Pancreas (tissue), 10 donors: ENCODE measurements around the gene CPXM2. TPM values are rescaled to one million over a fixed set of nuclear protein-coding genes. Genes with fewer than 3 reads are reported as not detected.

Experiments used
- ATAC-seq, 4 donors: fragments of 200-7000 bp; cut with Tn5 transposase; one replicate each; pipeline versions ENCODE4 v1.8.0 to v1.9.1; 2020; ENCODE audit warnings: mild to moderate bottlenecking in 4 of 4, moderate library complexity in 4 of 4
- DNase-seq, 6 donors: peaks; one replicate each; pipeline ENCODE4 v3.0.0-alpha.2; 2020
- FAIRE-seq: peaks from 2 replicates; lab custom pipeline; 2012; peaks lifted over from hg19 to GRCh38; lab: Jason Lieb, UNC
- H3K27ac ChIP-seq, 4 donors: fragments of 200-600 bp; sonication (generic); 1 replicate in 3 of 4; 2 replicates in 1 of 4; pipeline versions ENCODE4 v1.5.0 to v1.8.0; 2020
- H3K27me3 ChIP-seq, 4 donors: fragments of 200-600 bp; one replicate each; pipeline ENCODE4 v1.8.0; 2021
- H3K36me3 ChIP-seq, 3 donors: fragments of 200-600 bp; sonication (generic) in 1 of 3; one replicate each; pipeline versions ENCODE4 v1.5.0 to v1.8.0; 2020 to 2021
- H3K4me1 ChIP-seq, 3 donors: fragments of 200-600 bp; one replicate each; pipeline ENCODE4 v1.8.0; 2021
- H3K4me3 ChIP-seq, 4 donors: fragments of 200-600 bp; sonication (generic) in 2 of 4; one replicate each; pipeline versions ENCODE4 v1.5.0 to v1.8.0; 2020 to 2021
- H3K9me3 ChIP-seq, 4 donors: fragments of 200-600 bp; one replicate each; pipeline ENCODE4 v1.8.0; 2021
- CTCF ChIP-seq, 4 donors: fragments of 200-600 bp; sonication (generic) in 3 of 4; IDR thresholded peaks; one replicate each; pipeline versions ENCODE4 v1.5.0 to v1.8.0; 2021; ENCODE audit warnings: antibody characterized with exemption in 4 of 4
- WGBS, 2 donors: extraction: QIAGEN DNeasy Blood & Tissue Kit; methylation state at CpG; one replicate each; pipeline ENCODE4 v1.1.7; 2013; 5-methylcytosine and 5-hydroxymethylcytosine counted together
- intact Hi-C, 3 donors: fragments of 100-400 bp; cut with DNase I; formaldehyde crosslinking; loops; one replicate each; pipeline versions ENCODE4 v1.11.1 to v1.14.2; 2022
- polyA plus RNA-seq, 2 donors: library from polyadenylated mRNA; stranded (reverse); fragments of 200-250 nt; gene quantifications; one replicate each; pipeline ENCODE4 v1.2.3, GENCODE V29; 2013
- total RNA-seq, 6 donors: library from RNA; stranded (reverse); fragmentation: NEBNext Ultra II Directional in 4 of 6; extraction: Animal tissue kit (Norgen Biotek cat#: 25700) in 4 of 6; gene quantifications; one replicate each; pipeline versions ENCODE4 v1.2.1 to v1.2.4, GENCODE V29; 2021 to 2023
- donor health status: healthy with polysubstance abuse.
- donor health status: DM: no; HTN: no; CAD: no; lungs with moderate emphysema.
- donor health status: DM: no; HTN: no; CAD: no.
- donor health status: control.
- donor health status: control.
- donor health status: Bipolar disorder and iron deficiency.
- donor health status: DM: yes; HTN: yes; CAD: no.
- donor health status: DM: no; HTN: no; CAD: no.
- donor health status: DM: no; HTN: no; CAD: no.
- donor health status: DM: yes; HTN: yes; CAD: no.

The CPXM2 gene
- total and polyA plus RNA-seq, 8 donors = 0.46 to 3.9 (median 1.2) TPM

- intact Hi-C loops = no loop called here
- 47 to 61% methylated on average over 6 of the region's 6 CpGs for WGBS, 2 donors
- Histone ChIP-seq H3K9me3 (no peaks in the 10 kb centered on the region), H3K27ac (no peak overlapping the region), H3K27me3 (no peaks in the 10 kb centered on the region), H3K4me3 (no peak overlapping the region), H3K36me3 (no peaks in the 10 kb centered on the region), H3K4me1 (no peaks in the 10 kb centered on the region)
- ATAC-seq (no peak), FAIRE-seq (no peak), DNase-seq (no peak)
- no peak for TF ChIP-seq CTCF (IDR thresholded peaks at IDR 0.05)
Observed at GRCh38 chr10:123729523-123729922, 162.1 kb downstream of the CPXM2 start.

DNA sequence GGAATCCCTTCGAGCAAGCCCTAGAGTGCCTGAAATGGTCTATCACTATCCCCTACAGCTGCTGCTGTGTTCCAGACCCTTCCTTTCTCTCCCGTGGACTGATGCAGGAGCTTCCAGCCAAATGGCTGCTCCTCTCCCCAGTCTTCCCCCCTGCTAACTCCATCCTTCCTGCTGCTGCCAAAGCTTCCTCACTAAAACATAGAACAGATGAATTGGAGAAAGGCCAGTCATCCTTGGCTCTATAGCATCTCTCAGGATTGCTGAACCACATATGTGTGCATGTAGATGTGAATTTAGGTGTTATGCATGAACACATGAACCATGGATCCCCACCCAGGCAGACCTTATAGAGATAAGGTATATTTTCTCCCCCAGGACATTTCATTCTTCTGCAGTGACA is 164.8 kb downstream of the CPXM2 start:
- Histone ChIP-seq H3K4me3 (no peak overlapping the region), H3K27ac (no peak overlapping the region), H3K4me1 (no peaks in the 10 kb centered on the region), H3K36me3 (no peaks in the 10 kb centered on the region), H3K27me3 (no peaks in the 10 kb centered on the region), H3K9me3 (no peaks in the 10 kb centered on the region)
- no peak for DNase-seq
- intact Hi-C loops = no loop called here
- 64 to 75% methylated on average over 2 of the region's 2 CpGs for WGBS, 2 donors
- ATAC-seq = no peak
- no peak for FAIRE-seq
- no peak for TF ChIP-seq CTCF (IDR thresholded peaks at IDR 0.05)

- no peak overlapping the region for H3K4me3 ChIP-seq
- intact Hi-C loops = no loop called here
- H3K36me3 ChIP-seq = no peaks in the 10 kb centered on the region
- no peaks in the 10 kb centered on the region for H3K9me3 ChIP-seq
- no peak for FAIRE-seq
- no peak overlapping the region for H3K27ac ChIP-seq
- DNase-seq = no peak
- no peak for ATAC-seq
- 29 to 39% methylated on average over 3 of the region's 3 CpGs for WGBS, 2 donors
- TF ChIP-seq CTCF (IDR thresholded peaks at IDR 0.05) = no peak
- no peaks in the 10 kb centered on the region for H3K27me3 ChIP-seq
- H3K4me1 ChIP-seq = no peaks in the 10 kb centered on the region
Observed at GRCh38 chr10:123726381-123726780, 165.2 kb downstream of the CPXM2 start.

DNA sequence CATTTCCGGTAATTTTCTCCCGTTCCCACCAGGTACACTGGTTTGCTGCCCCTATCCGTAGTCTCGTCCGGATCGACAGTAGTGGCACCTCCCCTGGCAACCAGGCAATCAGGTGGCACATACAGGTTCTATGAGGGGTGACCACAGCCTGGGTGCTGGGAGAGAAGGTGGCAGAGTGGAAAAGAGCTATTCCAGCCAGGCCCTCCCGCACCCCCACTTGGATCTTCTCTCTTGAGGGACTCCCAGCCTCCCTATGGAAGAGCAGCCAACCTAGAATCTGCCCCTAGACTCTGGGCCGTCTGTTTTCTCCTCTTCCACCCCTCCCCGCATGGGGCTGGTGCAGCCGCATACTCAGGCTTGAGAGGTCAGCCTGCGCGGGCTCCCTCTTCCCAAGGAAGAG is 166.9 kb downstream of the CPXM2 start:
- FAIRE-seq (no peak), ATAC-seq (no peak), DNase-seq (no peak)
- Histone ChIP-seq H3K4me1 (no peaks in the 10 kb centered on the region), H3K27me3 (no peaks in the 10 kb centered on the region), H3K27ac (no peak overlapping the region), H3K4me3 (no peak overlapping the region), H3K36me3 (no peaks in the 10 kb centered on the region), H3K9me3 (no peaks in the 10 kb centered on the region)
- no peak for TF ChIP-seq CTCF (IDR thresholded peaks at IDR 0.05)
- WGBS, 2 donors = 75 to 77% methylated on average over 12 of the region's 12 CpGs
- intact Hi-C loops = no loop called here

- no peak for TF ChIP-seq CTCF (IDR thresholded peaks at IDR 0.05)
- ATAC-seq = no peak
- Histone ChIP-seq H3K27ac (no peak overlapping the region), H3K4me3 (no peak overlapping the region), H3K27me3 (no peaks in the 10 kb centered on the region), H3K36me3 (no peaks in the 10 kb centered on the region), H3K9me3 (no peaks in the 10 kb centered on the region), H3K4me1 (no peaks in the 10 kb centered on the region)
- FAIRE-seq = no peak
- no peak for DNase-seq
- intact Hi-C loops = no loop called here
- 56 to 70% methylated on average over 2 of the region's 2 CpGs for WGBS, 2 donors
Observed at GRCh38 chr10:123722351-123722750, 169.3 kb downstream of the CPXM2 start.
